GM18520 (cell line): ENCODE measurements around the gene TSPAN32.

Source experiments
- ATAC-seq: cut with Tn5 transposase; IDR thresholded peaks from one replicate; pipeline ENCODE4 v1.9.1; 2021; ENCODE audit not compliant: unreplicated experiment

Gene TSPAN32, protein sequence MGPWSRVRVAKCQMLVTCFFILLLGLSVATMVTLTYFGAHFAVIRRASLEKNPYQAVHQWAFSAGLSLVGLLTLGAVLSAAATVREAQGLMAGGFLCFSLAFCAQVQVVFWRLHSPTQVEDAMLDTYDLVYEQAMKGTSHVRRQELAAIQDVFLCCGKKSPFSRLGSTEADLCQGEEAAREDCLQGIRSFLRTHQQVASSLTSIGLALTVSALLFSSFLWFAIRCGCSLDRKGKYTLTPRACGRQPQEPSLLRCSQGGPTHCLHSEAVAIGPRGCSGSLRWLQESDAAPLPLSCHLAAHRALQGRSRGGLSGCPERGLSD

DNA sequence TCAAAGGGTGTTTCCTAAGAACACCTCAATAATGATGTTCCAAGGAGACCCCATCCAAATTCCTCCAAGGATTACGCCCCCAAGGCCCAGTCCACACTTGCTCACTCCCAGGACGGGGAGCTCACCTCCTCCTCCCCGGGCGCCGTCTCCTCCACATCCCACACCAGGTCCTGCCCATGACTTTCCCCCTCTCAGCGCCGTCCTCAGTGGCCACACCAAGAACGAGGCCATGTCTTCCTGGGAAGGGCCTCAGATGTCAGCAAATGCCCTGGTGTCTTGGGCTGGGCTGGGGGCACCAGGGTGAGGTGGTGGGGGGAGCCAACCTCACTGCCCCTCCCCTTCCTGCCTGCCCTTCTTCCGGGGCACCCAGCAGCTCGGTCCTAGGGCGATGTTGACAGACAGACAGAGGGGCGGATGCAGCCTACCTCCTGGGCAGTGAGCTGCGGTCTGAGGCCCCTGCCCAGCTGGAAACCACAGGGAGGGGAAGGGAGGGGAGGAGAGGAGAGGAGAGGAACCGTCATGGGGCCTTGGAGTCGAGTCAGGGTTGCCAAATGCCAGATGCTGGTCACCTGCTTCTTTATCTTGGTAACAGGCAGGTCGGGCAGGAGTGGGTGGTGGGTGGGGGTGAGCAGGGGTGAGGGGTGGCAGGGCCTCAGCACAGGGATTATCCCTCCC is at the start of gene TSPAN32, which contains the start of gene C11orf21:
Gene TSPAN32, plus strand, starts transcription at position 383 of the 675 bp plus-strand sequence. Its CDS starts 137 bp downstream, at position 520.
Gene C11orf21, minus strand, starts transcription at position 288 of the 675 bp plus-strand sequence. Its CDS starts 110 bp downstream, at position 178.
- no peak for ATAC-seq

DNA sequence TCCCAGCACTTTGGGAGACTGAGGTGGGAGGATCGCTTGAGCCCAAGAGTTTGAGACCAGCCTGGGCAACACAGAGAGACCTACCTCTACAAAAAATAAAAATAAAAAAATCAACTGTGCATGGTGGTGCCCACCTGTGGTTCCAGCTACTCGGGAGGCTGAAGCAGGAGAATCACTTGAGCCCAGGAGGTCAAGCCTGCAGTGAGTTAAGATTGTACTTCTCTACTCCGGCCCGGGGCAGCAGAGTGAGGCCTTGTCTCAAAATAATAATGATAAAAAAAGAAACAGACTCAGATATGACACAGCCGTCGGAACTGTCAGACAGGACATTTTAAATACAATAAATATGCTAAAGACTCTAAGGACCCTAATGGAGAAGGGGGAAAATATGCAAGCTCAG is 49.8 kb upstream of the TSPAN32 start:
- ATAC-seq: no peak

DNA sequence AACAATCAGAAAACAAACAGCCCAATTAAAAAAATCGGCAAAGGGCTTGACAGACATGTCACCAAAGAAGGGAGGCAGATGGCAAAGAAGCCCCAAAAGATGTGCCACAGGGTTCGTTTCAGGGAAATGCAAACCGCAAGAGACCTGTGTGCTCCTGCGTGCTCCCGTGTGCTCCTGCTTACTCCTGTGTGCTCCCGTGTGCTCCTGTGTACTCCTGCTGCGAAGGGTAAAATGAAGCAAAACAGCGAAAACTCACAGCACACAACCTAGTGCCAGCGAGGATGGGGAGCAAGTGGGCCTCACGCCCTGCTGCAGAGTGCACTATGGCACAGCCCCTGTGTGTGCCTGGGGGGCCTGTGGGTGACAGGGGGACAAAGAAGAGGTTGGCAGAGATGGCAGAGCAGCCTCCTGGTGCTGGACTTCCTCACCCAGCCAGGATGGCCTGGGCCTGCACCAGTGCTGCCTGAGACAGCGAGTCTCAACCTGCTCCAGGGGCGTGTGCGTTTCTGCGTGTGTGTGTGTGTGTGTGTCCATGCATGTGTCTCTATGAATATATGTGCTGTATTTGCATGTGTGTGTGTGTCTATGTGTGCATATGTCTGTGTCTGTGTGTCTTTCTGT is 45.4 kb upstream of the TSPAN32 start:
- no peak for ATAC-seq

DNA sequence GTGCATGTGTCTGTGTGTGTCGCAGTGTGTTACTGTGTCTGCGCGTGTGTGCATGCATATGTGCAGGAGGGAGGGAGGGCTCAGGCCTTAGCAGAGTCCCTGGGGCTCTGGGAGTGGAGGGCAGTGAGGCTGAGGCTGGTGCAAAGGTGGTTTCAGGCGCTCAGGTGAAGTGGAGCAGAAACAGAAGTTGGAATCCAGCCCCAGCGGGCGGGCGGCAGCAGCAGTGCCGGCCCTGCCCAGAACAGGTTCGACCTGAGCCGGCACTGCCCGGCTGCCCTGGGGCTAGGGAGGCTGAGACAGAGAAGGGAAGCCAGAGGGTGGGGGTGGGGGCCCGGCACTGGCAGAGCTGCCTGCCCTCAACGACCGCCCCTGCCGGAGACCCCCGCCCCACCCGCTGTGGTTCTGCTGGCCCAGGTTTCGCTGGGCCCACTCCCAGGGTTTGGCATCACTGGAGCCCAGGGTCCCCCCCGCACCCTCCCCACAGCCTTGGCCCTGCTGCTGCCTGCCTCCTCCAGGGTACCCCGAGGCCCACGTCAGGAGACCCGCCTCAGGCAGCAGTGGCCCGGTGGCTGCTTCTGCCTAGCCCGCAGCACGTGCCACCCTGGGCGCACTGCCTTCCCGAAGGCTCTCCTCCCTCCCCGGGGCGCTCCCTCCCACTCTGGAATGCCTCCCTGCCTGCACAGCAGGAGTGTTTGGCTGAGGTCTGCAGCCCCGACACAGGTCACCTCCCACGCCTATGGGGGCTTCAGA is 44.7 kb upstream of the TSPAN32 start:
- ATAC-seq: no peak

DNA sequence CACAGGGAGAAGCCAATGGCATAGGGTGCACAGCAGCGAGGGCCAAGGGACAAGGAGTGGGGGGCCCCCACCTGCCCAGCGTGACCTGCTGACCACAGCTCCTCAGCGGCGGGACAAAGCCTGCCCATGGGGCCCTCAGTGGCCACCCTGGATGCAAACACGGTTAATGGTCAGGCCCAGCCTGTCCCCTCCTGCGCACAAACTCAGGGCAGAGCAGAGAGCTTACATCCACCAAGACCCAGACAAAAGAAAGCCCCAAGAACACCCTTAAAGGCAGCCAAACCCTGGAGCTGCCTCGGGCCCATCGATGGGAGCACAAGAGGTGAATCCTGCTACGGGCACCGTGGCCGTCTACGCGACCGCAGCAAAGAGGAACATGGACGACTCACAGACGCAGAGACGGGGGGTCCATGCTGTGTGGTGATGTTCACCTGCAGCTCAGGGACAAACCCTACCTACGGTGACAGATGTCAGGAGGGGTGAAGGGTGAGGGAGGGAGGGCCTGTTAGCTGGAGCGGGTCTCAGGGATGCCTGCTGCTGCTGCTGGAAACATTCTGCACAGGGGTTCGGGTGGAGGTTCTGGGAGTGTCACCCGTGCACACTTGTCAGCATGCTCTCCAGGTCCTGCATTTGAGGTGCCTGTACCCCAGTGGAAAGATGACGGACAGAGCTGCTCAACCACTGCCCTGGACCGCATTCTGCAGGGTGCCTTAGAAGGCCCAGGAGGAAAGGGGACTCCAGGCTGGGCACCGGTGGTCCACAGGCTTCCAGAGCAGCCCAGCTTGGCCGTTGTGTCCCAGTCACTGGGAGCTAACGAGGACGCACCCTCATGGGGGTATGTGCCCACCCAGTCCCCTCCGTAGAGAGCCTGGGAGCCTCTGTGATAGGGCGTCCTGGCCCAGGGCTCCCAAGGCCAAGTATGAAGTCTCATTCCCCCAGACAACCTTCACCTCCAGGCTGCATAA is 43.0 kb upstream of the TSPAN32 start:
- no peak for ATAC-seq

DNA sequence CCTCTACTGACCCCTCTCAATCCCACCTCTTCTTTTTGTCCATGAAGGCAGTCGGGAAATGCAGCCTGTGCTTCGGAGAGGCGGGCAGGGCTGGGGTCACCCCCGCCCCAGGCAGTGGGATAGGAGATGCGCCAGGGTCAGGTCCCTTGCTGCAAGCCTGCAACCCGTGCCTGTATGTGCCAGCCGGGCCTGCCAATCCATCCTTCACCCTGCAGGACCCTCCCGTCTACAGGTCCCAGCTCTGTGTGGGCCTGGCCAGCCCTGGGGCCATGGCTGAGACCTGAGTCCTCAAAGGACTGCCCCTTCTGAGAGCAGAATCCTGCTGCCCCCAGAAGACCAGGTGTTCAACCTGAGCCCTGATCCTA is 42.4 kb upstream of the TSPAN32 start:
- no peak for ATAC-seq

DNA sequence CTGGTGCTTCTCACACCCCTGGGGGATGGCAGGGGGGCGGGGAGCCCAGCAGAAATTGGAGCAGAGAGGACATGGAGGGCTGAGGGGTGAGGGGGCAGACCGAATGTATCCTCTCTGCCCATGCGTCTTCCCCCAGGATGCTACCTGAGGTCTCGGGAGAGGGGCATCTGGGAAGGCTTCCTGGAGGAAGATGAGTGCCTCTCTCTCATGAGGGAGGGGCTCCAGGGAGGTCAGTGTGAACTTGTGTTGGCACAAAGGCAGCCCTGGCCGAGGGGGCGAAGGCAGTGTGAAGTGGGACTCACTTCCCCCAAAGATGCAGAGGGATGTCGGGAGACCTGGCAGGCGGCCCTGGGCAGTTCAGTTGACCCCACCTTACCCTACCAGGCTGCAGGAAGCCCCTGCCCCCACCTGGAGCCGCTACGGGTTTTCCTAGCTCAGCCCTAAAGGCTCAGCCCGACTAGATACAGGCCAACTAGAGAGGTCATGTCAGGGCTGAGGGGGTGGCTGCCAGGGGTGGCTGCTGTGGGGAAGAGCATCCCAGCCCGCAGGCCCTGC is 41.8 kb upstream of the TSPAN32 start:
- ATAC-seq: no peak

DNA sequence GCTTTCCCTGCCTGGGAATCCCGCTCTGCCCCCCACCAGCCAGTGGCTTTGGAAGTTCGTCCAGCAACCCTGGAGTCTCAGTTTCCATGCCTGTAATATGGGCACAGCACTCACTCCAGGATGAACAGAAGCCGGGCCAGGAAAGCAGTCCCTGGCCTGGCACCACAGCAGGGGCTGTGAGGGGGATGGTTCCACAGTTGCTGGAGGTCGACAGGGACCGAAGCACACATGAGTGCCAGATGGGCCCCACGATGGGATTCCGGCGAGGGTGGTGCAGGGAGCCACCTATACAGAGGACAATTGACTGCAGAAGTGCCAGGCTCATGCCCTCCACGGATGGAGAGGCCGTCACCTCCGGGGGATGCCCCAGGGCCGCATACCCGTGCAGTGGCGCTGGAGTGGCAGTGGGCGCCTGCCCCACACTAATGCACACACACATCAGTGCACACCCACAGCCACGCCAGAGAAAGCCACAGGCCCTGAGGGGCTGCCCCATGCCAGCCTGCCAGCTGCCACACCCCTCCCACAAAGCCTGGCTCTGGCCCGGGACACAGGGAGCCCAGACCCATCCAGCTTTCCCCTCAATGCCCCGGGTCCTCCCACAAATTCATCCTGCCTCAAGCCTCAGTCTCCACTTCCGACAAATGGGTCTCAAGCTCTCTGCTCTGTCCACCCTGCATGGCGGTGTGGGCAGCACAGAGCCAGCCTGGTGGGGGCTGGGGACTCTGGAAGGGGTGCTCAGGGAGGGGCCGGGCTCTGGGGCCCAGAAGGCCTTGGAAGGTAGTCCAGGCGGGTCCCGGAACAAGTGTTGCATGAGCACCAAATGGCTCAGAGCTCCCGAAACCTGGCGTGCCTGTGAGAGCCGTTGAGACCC is 41.1 kb upstream of the TSPAN32 start:
- no peak for ATAC-seq

DNA sequence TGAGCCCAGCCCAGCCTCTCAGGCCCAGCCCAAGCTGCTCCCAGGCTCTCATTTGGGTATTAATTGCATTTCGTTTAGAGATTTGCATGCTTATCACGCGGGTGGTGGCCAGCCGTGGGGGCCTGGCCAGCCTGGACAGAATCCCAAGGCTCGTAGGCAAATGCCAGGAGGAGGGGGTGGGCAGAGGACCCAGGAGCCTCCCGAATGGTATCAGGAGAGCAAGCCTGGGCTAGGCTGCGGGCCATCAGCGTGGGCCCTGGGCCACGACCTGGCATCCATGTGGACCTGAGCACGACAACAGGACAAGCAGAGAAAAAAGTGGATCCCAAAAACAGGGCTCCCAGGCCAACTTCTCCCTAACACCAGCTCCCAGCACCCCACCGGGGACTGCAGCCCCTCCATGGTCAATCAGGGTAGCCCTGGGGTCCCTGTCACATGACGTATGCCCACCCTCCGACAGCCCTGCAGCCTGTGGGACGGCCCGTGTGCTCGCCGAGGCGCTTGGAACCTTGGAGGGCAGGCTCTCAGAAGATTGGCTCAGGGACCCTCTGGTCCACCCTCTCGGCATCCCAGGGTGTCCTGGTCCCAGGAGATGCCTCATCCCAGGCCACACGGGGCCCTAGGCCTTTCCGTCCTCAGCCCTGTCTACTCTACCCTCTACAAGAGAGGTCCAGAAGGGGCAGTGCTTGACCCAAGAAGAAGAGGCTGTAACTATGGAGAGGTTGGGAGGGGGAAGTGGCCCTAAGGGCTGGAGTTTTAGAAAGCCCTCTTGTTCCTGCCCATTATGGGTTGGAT is 40.2 kb upstream of the TSPAN32 start:
- ATAC-seq: no peak

DNA sequence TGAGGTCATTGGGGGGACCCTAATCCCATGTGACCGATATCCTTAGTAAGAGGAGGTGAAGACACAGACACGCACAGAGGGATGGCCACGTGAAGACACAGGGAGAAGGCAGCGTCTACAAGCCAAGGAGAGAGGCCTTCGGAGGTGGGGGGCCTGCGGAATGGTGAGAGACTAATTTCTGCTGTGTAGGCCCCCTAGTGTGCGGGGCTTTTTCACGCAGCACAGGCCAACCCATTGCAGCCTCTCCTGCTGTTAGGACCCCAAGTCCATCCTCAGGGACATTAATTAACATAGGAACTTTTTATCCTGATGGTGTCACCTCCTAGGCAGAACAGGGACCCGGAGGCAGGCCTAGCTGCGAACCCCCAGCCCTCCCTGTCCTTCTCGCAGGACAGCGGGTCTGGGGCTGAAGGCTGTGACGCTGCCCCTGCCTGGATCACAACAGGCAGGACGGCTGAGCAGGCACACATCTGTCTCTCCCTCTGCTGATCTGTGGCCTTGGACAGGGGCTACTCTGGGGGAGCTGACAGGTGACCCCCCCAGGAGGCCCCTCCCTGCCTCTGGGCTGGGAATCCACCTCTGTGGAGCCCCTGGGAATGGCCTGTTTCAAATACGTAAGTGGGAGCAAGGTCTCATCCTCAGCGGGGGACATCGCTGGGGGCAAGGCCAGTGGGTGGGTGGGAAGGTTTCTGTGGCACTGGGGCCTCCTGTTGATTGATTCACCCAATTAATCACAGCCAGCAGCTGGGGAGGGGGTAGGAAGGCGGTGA is 39.3 kb upstream of the TSPAN32 start:
- no peak for ATAC-seq

DNA sequence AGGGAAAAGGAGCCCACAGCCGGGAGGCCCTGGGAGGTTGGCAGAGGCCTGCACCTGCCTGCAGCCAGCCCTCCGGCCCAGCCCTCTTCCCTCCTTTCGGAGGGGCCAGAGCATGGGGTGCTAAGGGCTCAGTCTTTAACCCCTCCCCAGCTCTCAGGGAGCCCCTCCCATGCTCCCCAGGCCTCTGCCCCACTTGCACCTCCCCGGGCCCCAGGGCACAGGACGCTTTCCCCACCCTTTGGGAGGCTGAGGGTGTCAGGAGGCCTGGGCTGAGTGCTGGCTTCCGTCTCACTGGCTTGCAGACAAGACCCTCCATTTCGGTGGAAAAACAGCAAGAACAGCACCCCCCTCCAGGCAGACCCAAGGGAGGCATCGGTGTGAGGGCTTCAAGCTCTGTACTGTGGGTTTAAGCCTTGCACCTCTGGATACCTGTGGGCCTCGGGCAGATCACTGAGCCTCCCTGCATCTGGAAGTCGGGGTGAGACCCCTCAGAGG is 38.7 kb upstream of the TSPAN32 start:
- ATAC-seq: no peak

DNA sequence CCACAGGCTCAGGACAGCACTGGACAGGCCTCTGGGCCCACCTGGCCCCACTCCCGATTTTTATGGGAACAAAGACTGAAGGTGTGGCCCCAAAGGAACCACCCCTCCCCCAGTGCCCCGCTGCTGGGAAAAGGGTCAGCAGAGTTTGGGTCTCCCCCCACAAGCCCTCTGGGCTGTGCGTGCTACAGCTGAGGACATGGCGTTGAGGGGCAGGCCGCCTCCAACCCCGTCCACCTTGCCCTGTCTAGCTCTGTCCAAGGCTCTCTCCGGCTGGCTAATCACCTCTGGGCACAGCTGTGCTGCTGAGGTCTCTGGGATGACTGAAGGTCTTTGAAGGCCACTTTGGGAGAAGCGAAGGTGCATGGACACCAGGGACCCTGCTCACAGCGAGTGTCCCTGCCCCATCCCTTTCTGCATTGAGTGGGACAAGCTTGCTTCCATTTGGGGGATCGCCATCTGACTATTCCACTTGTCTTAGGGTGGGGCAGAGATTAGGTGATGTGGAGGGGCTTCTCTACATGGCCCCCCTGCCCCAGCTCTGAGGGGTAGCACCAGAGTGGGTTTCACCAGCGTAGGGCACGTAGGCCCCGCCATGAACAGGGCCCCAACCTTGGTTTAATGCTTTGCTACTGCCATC is 38.0 kb upstream of the TSPAN32 start:
- no peak for ATAC-seq

DNA sequence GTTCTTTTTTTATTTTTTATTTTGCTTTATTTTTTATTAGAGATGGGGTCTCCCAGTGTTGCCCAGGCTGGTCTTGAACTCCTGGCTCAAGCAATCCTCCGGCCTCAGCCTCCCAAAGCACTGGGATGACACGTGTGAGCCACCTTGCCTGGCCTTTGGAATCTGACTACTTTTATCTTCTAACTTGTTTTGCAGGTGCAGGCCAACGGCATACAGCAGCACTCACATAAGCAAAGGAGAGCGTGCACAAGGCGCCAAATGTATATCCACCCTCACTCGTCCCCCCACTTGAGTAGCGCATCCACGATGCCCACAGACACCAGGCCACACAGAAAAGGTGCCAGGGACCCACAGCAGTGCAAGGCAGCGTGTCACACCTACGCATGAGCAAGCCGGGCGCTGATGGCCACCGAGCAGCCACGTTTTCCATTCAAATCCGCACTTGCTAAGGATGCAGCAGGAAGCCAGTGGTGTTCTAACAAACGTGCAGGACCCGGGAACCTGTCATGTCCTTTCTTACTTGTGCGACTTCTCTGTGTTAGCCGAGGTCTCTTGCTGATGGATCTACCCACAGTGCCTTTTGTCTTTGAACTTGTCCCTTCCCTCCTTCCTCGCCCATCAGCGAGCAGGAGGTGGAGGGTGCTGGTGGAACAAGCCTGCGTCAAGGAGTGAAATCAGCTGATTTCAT is 37.3 kb upstream of the TSPAN32 start:
- ATAC-seq: no peak

DNA sequence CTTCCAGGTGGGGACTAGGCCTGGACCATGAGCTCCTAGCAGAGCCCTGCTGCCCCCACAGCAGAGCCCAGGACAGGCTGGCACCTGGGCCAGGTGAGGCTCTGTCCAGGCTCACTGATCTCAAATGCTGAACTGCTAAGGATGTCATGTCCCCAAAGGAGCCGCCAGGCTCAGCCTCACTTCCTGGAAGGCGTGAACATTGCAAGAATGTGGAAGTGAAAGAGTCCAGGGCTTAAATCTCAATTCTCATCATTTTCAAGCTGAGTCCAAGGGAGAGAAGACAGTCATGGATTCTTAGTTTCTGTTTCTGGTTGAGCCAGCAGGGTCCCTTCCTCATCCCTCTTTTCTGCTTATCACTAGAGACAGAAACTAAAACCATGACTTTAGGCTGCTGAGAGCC is 36.4 kb upstream of the TSPAN32 start:
- no peak for ATAC-seq

DNA sequence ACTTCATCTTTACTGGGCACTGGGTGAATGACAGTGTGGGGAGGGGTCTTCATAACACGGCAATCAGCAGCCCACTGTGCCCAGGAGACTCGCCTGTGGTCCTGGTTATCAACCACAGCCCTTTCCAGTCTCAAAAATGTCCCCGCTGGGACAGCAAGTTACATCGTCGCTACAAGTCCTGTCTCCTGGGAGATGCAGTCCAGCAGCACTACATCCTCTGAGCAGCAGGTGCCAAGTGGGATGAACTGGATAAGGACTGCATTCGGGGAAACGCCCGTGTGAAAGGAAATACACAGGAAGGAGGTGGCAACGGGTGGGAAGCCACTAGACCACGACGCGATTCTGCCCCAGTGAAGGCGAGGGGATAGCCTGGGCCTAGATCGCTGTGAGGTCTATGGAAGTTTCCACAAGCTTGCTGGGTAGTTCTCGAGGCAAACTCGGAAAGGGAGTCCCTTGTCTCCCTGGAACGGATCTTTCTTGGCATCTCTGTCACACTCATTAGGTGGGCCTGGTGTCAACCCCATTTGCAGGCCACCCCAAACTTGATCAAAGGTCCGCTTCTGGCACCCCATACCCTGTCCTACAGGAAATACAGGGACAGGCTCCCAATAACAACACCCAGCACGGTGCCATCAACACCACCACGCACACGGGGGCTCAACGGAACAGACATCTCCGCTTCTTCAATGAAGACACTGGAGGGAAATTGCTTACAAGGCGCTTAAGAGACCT is 35.8 kb upstream of the TSPAN32 start:
- ATAC-seq: no peak
